ENCODE data around the gene CRACDL.

CRACDL gene

GRCh38 chr2:98801921-98802321 lies 134.1 kb downstream of the CRACDL start:
- no peak for DNase-seq (ENCODE audit: low spot score)

- no peak for DNase-seq (ENCODE audit: low spot score)
Measured at GRCh38 chr2:98801286-98801685, 134.7 kb downstream of the CRACDL start.

DNA sequence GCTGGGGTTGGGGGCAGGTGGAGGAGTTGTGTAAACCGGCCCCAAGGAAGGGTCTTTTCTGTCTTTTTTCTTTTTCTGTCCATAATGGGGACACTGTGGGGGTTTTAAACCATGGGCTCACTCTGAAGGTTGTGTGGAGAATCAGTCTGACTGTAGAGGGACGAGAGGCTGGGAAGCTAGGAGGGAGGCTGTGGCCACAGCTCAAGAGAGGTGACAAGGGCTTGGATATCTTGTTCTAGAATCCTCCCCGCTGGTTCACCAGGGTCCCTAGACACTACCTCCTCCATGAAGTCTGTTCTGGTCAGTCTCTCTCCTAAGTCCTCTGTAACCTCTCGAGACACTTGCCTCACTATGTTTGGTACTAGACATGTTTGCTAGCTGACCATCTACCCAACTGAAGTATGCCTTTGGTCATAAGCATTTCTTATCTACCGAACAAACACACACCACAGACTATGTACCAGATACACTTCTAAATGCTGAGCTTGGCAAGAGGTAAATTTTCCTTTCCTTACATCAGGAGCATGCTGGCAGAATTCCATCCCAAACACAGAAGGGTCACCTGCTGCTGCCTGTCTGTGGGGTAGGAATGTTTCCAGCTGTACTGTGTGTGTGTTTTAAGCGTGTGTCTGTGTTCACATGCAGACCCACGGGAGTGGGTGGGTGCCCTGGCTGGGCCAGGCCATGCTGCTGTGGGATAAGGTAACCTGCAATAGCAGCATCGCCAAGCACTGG lies 135.5 kb downstream of the CRACDL start:
- no peak for DNase-seq (ENCODE audit: low spot score)

DNA sequence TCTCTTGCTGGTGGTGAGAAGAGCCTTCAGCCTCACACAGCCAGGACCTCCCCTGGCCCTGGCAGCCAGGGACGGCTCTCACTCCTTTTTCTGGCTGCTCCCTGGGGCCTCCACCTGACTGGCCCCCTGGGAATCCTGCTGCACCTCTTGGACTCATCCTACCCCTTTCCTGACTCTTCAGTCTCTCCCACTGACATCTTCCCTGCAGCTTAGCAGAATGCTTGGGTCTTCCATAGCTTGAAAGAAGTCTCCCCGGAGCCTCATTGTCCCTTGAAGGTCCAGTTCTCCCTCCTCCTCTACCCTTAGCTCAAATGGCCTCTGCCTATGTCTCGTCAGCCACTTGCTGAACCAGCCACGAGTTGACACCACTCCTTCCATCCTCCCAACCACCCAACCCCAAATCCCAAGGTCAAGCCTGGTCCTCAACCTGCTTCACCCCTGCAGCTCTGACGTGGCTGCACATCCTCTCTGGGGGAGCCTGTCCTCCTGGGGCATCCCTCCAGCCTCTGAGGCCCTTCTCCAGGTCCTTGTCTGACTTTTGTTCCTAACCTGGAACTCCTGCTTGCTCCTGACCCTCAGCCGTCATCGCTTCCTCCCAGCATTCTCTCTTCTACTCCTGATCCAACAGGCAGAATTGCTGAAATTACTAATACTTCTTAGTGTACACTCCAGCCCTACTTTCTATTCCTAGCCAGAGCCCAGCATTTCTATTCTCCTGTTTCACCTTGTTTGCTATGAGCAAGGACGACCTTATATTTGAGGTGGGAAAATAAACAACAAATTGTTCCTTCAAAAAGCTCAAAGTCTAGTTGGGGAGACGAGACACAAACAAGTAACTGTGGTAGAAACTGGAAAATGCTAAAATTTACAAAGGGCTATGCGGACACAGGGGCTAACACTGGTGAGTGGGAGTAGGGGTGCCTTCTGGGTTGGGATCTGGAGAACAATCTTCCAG lies 136.4 kb downstream of the CRACDL start:
- no peak for DNase-seq (ENCODE audit: low spot score)

DNA sequence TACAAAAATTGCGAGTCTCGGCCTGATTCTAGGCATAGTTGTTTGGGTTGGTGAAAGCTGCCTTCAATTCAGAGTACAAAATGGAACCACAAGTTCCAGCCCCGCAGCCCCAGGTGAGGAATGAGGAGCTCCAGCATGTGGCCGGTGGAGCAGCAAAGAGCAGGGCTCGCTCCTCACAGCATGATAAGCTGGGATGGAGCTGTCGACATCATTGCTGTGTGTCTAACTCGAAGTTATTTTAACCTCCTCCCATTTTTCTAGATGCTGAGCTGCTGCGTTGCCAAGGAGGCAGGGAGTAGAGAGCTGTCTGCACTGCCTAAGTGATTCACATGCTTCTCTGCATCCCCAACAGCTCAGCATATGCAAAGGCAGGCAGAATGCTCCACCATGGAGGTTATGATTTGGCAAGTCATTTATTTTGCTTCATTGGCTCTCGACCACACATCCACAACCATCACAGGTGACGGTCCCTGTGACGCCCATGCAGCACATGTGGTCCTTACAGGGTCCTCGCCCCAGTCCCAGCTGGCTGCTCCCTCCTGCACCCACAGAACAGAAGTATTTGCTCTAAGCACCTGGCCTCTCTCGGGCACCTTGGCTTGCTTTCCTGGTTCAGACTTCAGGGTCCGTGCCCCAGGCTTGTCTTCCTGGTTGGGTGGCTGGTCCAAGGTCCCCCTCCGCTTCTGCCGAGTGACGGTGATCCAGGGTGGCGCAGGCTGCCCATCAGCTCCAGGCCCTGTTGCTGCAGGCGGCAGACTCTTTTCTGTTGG lies 139.1 kb downstream of the CRACDL start:
- no peak for DNase-seq (ENCODE audit: low spot score)

- no peak for DNase-seq (ENCODE audit: low spot score)
Measured at GRCh38 chr2:98795891-98796676, 139.9 kb downstream of the CRACDL start.

- no peak for DNase-seq (ENCODE audit: low spot score)
Measured at GRCh38 chr2:98793897-98794830, 141.9 kb downstream of the CRACDL start.

DNA sequence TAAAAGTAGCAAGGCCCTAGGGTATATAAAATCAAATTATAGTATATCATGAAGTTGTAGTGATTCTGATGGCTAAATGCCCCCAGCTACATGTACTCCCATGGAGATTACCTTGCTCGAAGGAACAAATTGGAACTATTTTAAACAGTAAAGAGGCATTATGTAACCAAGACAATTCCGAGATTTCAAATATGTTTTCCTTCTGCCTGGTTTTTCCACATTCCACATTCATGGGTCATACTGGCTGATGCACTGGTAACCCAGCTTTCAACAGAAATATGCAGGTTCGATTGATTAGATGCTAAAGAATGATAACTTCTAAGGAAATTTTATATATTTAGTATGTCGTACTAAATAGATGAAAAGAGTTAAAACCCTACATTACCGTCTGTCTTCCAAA lies 142.8 kb downstream of the CRACDL start:
- no peak for DNase-seq (ENCODE audit: low spot score)

DNA sequence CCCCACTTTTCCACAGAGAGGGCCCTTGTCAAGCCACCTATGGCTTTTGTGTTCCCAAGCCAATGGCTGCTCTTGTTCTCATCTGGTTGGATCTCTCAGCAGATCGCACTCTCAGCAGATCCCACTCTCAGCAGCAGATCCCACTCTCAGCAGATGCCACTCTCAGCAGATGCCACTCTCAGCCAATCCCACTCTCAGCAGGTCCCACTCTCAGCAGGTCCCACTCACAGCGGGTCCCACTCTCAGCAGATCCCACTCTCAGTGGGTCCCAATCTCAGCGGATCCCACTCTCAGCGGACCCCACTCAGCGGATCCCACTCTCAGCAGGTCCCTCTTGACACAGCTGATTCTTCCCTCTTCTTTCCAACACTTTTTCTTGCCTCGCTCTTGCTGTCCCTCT lies 145.8 kb downstream of the CRACDL start:
- DNase-seq (ENCODE audit: low spot score) = no peak

DNA sequence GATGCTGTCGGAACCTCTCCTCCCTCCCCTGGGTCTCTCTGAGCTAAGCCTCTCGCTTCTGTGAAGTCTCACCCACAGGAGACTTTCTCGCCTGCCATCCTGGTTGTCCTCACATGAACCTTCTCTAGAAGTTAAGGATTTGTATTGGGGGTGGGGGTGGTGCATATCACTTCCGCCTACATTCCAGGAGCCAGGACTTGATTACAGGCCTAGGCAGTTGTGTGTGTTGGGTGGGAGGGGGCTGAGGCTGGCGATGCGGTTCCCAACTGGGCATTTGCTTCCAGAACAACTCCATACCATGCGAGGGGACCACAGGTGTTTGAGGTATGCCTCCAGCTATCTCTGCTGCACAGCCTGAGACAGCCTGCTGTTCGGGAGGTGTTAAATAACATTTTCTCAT lies 148.3 kb downstream of the CRACDL start:
- DNase-seq (ENCODE audit: low spot score) = no peak

DNA sequence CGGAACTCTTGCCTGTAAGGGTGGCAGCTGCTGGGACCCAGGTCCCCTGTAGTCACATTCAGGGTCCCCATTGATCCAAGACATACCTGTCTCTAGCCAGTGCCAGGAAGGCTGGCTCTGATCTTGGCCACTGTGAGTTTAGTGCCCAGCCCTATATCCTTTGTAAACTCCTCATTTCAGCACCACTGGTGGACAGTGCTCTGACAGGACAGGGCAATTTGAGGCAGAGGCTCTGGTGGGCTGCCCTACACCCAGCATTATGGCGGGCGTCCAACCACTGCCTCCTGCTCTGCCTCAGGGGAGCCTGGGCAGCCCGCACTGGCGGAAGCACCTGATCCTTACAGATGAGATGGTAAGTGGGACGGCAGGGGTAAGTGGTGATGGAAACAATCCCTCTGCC lies 149.8 kb downstream of the CRACDL start:
- no peak for DNase-seq (ENCODE audit: low spot score)

- DNase-seq (ENCODE audit: low spot score) = no peak
Measured at GRCh38 chr2:98782570-98782969, 153.5 kb downstream of the CRACDL start.

DNA sequence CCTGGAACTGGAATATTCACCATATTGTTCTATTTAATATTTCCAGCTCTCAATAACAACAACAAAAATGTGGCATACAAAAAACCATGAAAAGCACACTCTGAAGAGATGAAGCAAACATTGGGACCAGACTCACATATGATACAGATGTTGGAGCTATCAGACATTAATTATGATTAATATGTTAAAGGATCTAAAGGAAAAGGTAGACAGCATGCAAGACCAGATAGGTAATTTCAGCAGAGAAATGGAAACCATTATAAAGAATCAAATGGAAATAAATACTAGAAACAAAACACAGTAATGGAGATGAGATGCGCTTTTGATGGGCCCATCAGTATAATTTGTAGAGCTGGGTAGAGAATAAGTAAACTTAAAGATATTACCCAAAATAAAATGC lies 154.2 kb downstream of the CRACDL start:
- DNase-seq (ENCODE audit: low spot score) = no peak

- DNase-seq (ENCODE audit: low spot score) = no peak
Measured at GRCh38 chr2:98778741-98779483, 157.1 kb downstream of the CRACDL start.

GRCh38 chr2:98778151-98778550 lies 157.9 kb downstream of the CRACDL start:
- DNase-seq (ENCODE audit: low spot score) = no peak

DNA sequence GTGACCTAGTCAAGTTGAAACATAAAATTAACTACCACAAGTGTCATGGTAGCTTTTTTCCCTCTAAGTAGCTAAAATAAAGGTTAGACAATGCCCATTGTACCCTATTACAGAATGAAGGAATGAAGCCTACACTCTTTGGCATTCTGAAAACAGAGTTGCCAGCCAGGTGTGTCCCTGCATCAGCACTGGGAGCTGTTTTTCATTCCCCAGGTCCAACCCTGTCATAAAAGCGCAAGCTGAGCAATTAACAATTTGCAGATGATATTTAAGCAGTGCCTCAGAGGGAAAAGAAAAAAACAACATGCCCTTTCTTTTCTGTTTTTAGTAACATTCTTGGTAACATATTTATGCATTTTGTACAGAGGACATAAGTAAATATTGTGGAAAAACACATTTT lies 158.3 kb downstream of the CRACDL start:
- DNase-seq (ENCODE audit: low spot score) = no peak

DNA sequence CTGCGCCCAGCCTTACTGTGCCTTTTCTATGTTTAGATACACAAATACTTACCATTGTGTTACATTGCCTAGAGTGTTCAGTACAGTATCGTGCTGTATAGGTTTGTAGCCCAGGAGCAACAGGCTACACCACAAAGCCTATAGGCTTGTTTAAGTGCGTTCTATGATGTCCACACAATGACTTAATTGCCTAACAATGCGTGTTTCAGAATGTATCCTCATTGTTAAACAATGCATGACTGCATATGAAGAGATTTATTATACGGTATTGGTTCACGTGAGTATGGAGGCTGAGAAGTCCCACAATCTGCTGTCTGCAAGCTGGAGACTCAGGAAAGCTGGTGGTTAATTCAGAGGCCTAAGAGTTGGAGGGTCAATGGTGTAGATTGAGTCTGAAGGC lies 158.9 kb downstream of the CRACDL start:
- no peak for DNase-seq (ENCODE audit: low spot score)

DNA sequence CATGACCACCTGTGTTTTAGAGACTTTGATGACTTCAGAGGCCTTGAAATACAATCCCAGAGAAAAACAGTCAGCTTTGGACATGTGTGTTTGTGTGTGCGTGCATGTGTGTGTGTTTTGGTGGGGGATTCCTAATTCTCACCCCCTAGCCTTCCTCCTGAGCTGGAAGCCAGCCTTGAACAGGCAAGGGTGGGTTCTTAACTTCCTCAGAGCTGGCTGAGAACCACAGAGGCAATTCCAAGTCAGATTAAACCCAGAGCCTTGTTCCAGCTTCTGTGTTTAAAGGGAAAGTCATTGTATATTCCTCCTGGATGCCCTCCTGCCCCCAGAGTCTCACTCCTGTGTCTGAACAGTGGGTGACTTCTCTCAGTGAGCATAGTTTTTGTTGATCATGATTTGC lies 159.9 kb downstream of the CRACDL start:
- no peak for DNase-seq (ENCODE audit: low spot score)

DNA sequence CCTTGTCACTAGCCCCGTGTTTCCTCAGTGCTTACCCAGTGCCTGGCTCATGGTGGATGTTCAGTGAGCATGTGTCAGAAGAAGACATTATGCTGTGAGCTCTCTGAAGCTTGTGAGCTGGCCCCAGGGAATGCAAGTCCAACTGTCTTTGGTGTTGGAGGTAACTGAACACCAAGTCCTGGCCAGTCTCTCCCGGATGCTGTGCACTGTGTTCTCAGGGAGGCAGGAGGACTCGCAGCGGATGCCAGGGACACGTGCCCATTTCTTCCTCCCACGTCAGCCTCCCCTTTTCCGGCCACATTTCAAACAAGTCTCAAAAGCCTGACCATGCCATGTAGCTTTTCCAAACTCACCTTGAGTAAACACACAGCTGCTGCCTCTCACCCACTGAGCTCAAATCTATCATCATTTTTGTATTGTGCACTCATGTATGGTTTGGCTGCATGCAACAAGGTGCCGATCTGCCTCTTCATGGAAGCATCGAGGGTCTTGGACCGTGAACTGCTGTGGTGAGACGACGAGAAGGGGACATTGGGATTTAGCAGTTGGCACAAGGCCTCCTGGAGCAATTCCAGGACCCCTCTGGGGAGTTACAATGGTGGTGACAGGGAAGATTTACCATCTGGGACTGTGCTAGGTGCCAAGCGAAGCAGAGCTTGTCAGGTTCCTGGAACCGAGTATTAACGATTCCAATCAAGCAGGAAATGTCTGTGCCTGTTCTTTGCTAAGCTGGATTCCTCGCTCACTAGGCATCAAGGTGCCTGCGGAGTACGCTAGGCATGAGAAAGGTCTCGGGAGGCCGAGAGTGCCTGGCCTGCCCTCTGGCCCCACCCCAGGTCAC lies 160.7 kb downstream of the CRACDL start:
- DNase-seq (ENCODE audit: low spot score) = no peak
